PFSK-1 (cell line): ENCODE data around the gene KDM2B.

Source experiments
- POLR2AphosphoS5 ChIP-seq: IDR thresholded peaks from 2 replicates; pipeline ENCODE4 v1.6.1; 2012; ENCODE audit warnings: low read depth, mild to moderate bottlenecking, control low read depth, low read length, moderate library complexity
- TAF1 ChIP-seq: IDR thresholded peaks from 2 replicates; pipeline ENCODE4 v1.6.1; 2012; ENCODE audit warnings: low read length, control low read depth, borderline replicate concordance; ENCODE audit not compliant: insufficient read depth

DNA sequence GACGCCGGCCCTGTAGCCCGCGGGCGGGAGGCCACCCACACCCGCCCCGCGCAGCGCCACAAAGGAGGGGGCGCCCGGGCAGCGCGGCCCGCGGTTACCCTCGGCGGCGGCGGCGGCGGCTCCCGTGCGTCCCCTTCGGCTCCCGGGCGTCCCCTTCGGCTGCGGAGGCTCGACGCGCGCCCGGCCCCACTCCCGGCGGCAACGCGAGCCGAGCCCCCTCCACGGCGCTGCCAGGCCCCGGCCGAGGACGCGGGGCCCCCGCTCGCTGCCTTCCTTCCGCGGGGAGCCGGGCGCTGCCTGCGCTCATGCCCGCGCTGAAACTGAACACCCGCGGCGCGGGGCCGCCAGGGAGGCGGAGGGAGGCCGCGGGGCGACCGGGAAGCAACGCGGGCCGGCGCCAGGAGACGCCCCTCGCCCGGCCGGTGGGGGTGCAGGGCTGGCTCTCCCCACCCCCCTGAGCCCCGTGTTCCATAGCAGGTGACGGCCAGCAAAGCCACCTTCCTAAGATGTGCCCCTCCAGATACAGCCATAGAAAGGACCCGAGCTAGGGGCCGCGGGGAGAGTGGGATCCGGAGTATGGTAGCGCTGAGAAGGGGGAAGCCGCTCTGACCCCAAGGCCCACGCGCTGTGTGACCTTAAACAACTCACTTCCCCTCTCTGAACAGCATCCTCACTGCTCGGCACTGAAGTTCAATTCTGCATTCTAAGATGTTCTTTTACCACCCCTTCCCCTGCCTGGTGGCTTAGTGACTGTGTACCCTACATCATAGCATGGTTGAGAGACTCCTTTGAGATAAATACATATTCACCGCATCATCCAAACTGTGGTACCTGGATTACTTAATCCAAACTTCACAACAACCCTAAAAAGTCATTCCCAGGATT is 42.8 kb downstream of the KDM2B start:
- TF ChIP-seq TAF1 (no peak), POLR2AphosphoS5 (no peak)
